Small intestine (tissue), 16 donors: ENCODE measurements around the gene SLC5A10. TPM values are rescaled to one million over a fixed set of nuclear protein-coding genes. Genes with fewer than 3 reads are reported as not detected.

ENCODE experiments used
- DNase-seq, 2 donors: peaks; one replicate each; pipeline versions ENCODE4 v3.0.0 to v3.0.0-alpha.2; 2013
- FAIRE-seq: peaks from 2 replicates; lab custom pipeline; 2012; peaks lifted over from hg19 to GRCh38; lab: Jason Lieb, UNC
- H3K27ac ChIP-seq, 3 donors: one replicate each; pipeline ENCODE4 v1.5.1; 2013; ENCODE audit warnings: low read length in 2 of 3, mild to moderate bottlenecking in 2 of 3, control low read depth in 1 of 3, inconsistent platforms in 1 of 3, low read depth in 1 of 3, moderate library complexity in 1 of 3
- H3K27me3 ChIP-seq, 3 donors: one replicate each; pipeline ENCODE4 v1.6.1; 2013; ENCODE audit warnings: low read length in 3 of 3, inconsistent platforms in 1 of 3; ENCODE audit not compliant: control insufficient read depth in 3 of 3, insufficient read depth in 3 of 3
- H3K36me3 ChIP-seq, 3 donors: one replicate each; pipeline ENCODE4 v1.6.1; 2013; ENCODE audit warnings: low read length in 3 of 3, inconsistent platforms in 1 of 3, low read depth in 1 of 3, mild to moderate bottlenecking in 1 of 3, moderate library complexity in 1 of 3; ENCODE audit not compliant: control insufficient read depth in 3 of 3, insufficient read depth in 2 of 3
- H3K4me1 ChIP-seq, 3 donors: one replicate each; pipeline ENCODE4 v1.6.1; 2013; ENCODE audit warnings: low read length in 2 of 3, inconsistent platforms in 1 of 3, low read depth in 1 of 3, mild to moderate bottlenecking in 1 of 3, moderate library complexity in 1 of 3; ENCODE audit not compliant: control insufficient read depth in 3 of 3, insufficient read depth in 2 of 3
- H3K4me3 ChIP-seq, 3 donors: one replicate each; pipeline ENCODE4 v1.5.1; 2013; ENCODE audit warnings: low read length in 3 of 3, control low read depth in 1 of 3, inconsistent platforms in 1 of 3, low read depth in 1 of 3, mild to moderate bottlenecking in 1 of 3, moderate library complexity in 1 of 3
- H3K9me3 ChIP-seq, 2 donors: one replicate each; pipeline ENCODE4 v1.6.1; 2013; ENCODE audit warnings: low read depth in 1 of 2, low read length in 1 of 2; ENCODE audit not compliant: control insufficient read depth in 2 of 2, insufficient read depth in 1 of 2
- WGBS, 3 donors: extraction: QIAGEN DNeasy Blood & Tissue Kit; methylation state at CpG; one replicate each; pipeline ENCODE4 v1.1.7; 2013; 5-methylcytosine and 5-hydroxymethylcytosine counted together
- long read RNA-seq, 10 donors: transcript quantifications; one replicate each; lab custom pipeline, GENCODE V29; 2026
- polyA plus RNA-seq, 4 donors: library from polyadenylated mRNA; stranded (reverse) in 3 of 4; unstranded in 1 of 4; fragments of 200-250 nt in 3 of 4; fragments of 120-200 nt in 1 of 4; gene quantifications; one replicate each; pipeline versions ENCODE4 v1.2.1 to v1.2.3, GENCODE V29; 2013
- donor health status: healthy with polysubstance abuse.
- donor health status: control.
- donor health status: control.
- donor health status: Bipolar disorder and iron deficiency.
- donor health status: healthy.

The SLC5A10 gene
- under 1 TPM in 3 of 4 donors, not detected in 1; 0.09 to 0.27 (median 0.22) TPM for polyA plus RNA-seq
- long read RNA-seq, donor 1, result 0 reads
- long read RNA-seq, donor 2, result 0 reads
- long read RNA-seq, donor 3, partial matches to known transcripts, result 0 of 11 reads
- long read RNA-seq, donor 3, other reads (novel, unspliced or antisense), result 11 of 11 reads
- long read RNA-seq, donor 4, result 0 reads
- long read RNA-seq, donor 5, result 0 reads
- long read RNA-seq, donor 6, result 0 reads
- long read RNA-seq, donor 7, result 0 reads
- long read RNA-seq, donor 8, result 0 reads
- long read RNA-seq, donor 9, result 0 reads
- long read RNA-seq, donor 10, result 0 reads

GRCh38 chr17:18951941-18952842 lies at the start of gene SLC5A10:
Gene SLC5A10 (plus strand): TSS chr17:18952165. CDS start chr17:18952206, 41 bp downstream.
- Histone ChIP-seq H3K9me3 (no peaks in the 10 kb centered on the region), H3K27ac (peak within 1 kb of the TSS in 1 of 3 donors; percentile 72), H3K27me3 (peaks cover 0 to 2% (median 0%) of the 10 kb centered on the region in 3 donors), H3K4me3 (no peak within 1 kb of the TSS), H3K36me3 (no peaks in the 10 kb centered on the region), H3K4me1 (peaks cover 0 to 22% (median 0%) of the 10 kb centered on the region in 3 donors)
- WGBS, 3 donors, result 82 to 87% (median 86%) methylated on average over 16 to 17 of the region's 17 CpGs
- DNase-seq, result no peak
- no peak for FAIRE-seq

GRCh38 chr17:18904482-18904881 lies 47.5 kb upstream of the SLC5A10 start:
- H3K4me1 ChIP-seq, result peaks cover 0 to 22% (median 4%) of the 10 kb centered on the region in 3 donors
- peaks cover 0 to 56% (median 0%) of the 10 kb centered on the region in 3 donors for H3K36me3 ChIP-seq
- no peak overlapping the region for H3K27ac ChIP-seq
- FAIRE-seq (no peak), DNase-seq (no peak)
- H3K9me3 ChIP-seq, result no peaks in the 10 kb centered on the region
- H3K4me3 ChIP-seq, result no peak overlapping the region
- WGBS, 3 donors, result 78 to 84% (median 78%) methylated on average over 5 of the region's 5 CpGs
- no peaks in the 10 kb centered on the region for H3K27me3 ChIP-seq

- FAIRE-seq (no peak), DNase-seq (no peak)
- Histone ChIP-seq H3K4me1 (peaks cover 0 to 18% (median 4%) of the 10 kb centered on the region in 3 donors), H3K9me3 (no peaks in the 10 kb centered on the region), H3K27me3 (no peaks in the 10 kb centered on the region), H3K36me3 (peaks cover 0 to 57% (median 0%) of the 10 kb centered on the region in 3 donors), H3K27ac (no peak overlapping the region), H3K4me3 (no peak overlapping the region)
- WGBS, 3 donors, result 67 to 87% (median 76%) methylated on average over 4 to 5 of the region's 5 CpGs
Observed at GRCh38 chr17:18905226-18905625, 46.7 kb upstream of the SLC5A10 start.

GRCh38 chr17:18910326-18910725 lies 41.6 kb upstream of the SLC5A10 start:
- peaks cover 6 to 69% (median 8%) of the 10 kb centered on the region in 3 donors for H3K36me3 ChIP-seq
- H3K4me3 ChIP-seq, result no peak overlapping the region
- no peaks in the 10 kb centered on the region for H3K27me3 ChIP-seq
- no peaks in the 10 kb centered on the region for H3K4me1 ChIP-seq
- FAIRE-seq, result no peak
- no peak overlapping the region for H3K27ac ChIP-seq
- WGBS, 3 donors, result 84 to 92% (median 88%) methylated on average over 5 of the region's 5 CpGs
- no peak for DNase-seq
- no peaks in the 10 kb centered on the region for H3K9me3 ChIP-seq

GRCh38 chr17:18910881-18911280 lies 41.1 kb upstream of the SLC5A10 start:
- H3K4me3 ChIP-seq, result no peak overlapping the region
- H3K9me3 ChIP-seq, result no peaks in the 10 kb centered on the region
- no peak overlapping the region for H3K27ac ChIP-seq
- 93 to 99% (median 97%) methylated on average over 6 of the region's 6 CpGs for WGBS, 3 donors
- peaks cover 6 to 70% (median 8%) of the 10 kb centered on the region in 3 donors for H3K36me3 ChIP-seq
- no peaks in the 10 kb centered on the region for H3K4me1 ChIP-seq
- DNase-seq, result no peak
- no peak for FAIRE-seq
- no peaks in the 10 kb centered on the region for H3K27me3 ChIP-seq

GRCh38 chr17:18916816-18917500 lies 35.0 kb upstream of the SLC5A10 start:
- Histone ChIP-seq H3K27ac (no peak overlapping the region), H3K27me3 (no peaks in the 10 kb centered on the region), H3K36me3 (peaks cover 0 to 67% (median 13%) of the 10 kb centered on the region in 3 donors), H3K4me1 (peaks cover 4 to 21% (median 14%) of the 10 kb centered on the region in 3 donors), H3K4me3 (no peak overlapping the region), H3K9me3 (no peaks in the 10 kb centered on the region)
- DNase-seq (no peak), FAIRE-seq (no peak)
- WGBS, 3 donors, result 57 to 70% (median 68%) methylated on average over 3 to 5 of the region's 5 CpGs

- DNase-seq (no peak), FAIRE-seq (no peak)
- no peaks in the 10 kb centered on the region for H3K27me3 ChIP-seq
- H3K4me3 ChIP-seq, result no peak overlapping the region
- H3K27ac ChIP-seq, result no peak overlapping the region
- 92 to 95% (median 93%) methylated on average over 10 to 11 of the region's 11 CpGs for WGBS, 3 donors
- H3K4me1 ChIP-seq, result peaks cover 4 to 26% (median 17%) of the 10 kb centered on the region in 3 donors
- H3K36me3 ChIP-seq, result peaks cover 0 to 63% (median 13%) of the 10 kb centered on the region in 3 donors
- H3K9me3 ChIP-seq, result no peaks in the 10 kb centered on the region
Observed at GRCh38 chr17:18917506-18918032, 34.4 kb upstream of the SLC5A10 start.
